Measurements from ENCODE around the gene TMPO.
A peak's percentile ranks its signal among the peaks of the same experiment; 100 is the strongest.

TMPO gene

GRCh38 chr12:98578821-98579220, 63.4 kb downstream of the TMPO start:
- Histone ChIP-seq H3K27me3 (replicated peaks) (no peaks in the 10 kb centered on the region), H3K36me3 (replicated peaks) (no peaks in the 10 kb centered on the region), H3K27ac (no peak overlapping the region), H3K4me3 (ENCODE audit: low read depth, low read length) (no peak overlapping the region)
- peak; percentile 56 for DNase-seq
- TF ChIP-seq, protein P1, sequence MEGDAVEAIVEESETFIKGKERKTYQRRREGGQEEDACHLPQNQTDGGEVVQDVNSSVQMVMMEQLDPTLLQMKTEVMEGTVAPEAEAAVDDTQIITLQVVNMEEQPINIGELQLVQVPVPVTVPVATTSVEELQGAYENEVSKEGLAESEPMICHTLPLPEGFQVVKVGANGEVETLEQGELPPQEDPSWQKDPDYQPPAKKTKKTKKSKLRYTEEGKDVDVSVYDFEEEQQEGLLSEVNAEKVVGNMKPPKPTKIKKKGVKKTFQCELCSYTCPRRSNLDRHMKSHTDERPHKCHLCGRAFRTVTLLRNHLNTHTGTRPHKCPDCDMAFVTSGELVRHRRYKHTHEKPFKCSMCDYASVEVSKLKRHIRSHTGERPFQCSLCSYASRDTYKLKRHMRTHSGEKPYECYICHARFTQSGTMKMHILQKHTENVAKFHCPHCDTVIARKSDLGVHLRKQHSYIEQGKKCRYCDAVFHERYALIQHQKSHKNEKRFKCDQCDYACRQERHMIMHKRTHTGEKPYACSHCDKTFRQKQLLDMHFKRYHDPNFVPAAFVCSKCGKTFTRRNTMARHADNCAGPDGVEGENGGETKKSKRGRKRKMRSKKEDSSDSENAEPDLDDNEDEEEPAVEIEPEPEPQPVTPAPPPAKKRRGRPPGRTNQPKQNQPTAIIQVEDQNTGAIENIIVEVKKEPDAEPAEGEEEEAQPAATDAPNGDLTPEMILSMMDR (IDR thresholded peaks at IDR 0.05; ENCODE audit: low read depth, low read length, missing control alignments): no peak
- in situ Hi-C loops (cut with HindIII; ENCODE audit: low pct_ligation_motif_present, low sequenced_read_pairs): no loop called here

GRCh38 chr12:98579347-98579746, 64.0 kb downstream of the TMPO start:
- TF ChIP-seq, protein P1 (IDR thresholded peaks at IDR 0.05; ENCODE audit: low read depth, low read length, missing control alignments): no peak
- Histone ChIP-seq H3K27me3 (replicated peaks) (no peaks in the 10 kb centered on the region), H3K4me3 (ENCODE audit: low read depth, low read length) (no peak overlapping the region), H3K27ac (no peak overlapping the region), H3K36me3 (replicated peaks) (no peaks in the 10 kb centered on the region)
- in situ Hi-C loops (cut with HindIII; ENCODE audit: low pct_ligation_motif_present, low sequenced_read_pairs): no loop called here
- DNase-seq: no peak

DNA sequence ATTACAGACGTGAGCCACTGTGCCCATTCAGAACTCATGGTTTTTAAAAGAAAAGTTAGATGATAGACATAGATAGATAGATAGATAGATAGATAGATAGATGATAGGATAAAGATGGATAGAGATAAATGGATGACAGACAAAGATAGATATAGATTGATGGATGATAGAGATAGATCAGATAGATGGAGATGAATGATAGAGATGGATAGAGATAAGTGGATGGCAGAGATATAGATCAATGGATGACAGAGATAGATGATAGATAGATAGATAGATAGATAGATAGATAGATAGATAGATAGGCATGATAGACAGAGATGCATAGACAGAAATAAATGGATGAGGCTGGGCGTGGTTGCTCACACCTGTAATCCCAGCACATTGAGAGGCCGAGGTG, 64.4 kb downstream of the TMPO start:
- H3K36me3 ChIP-seq (replicated peaks): no peaks in the 10 kb centered on the region
- DNase-seq: no peak
- TF ChIP-seq, protein P1 (IDR thresholded peaks at IDR 0.05; ENCODE audit: low read depth, low read length, missing control alignments): no peak
- no peak overlapping the region for H3K27ac ChIP-seq
- in situ Hi-C loops (cut with HindIII; ENCODE audit: low pct_ligation_motif_present, low sequenced_read_pairs): no loop called here
- no peaks in the 10 kb centered on the region for H3K27me3 ChIP-seq (replicated peaks)
- no peak overlapping the region for H3K4me3 ChIP-seq (ENCODE audit: low read depth, low read length)

DNA sequence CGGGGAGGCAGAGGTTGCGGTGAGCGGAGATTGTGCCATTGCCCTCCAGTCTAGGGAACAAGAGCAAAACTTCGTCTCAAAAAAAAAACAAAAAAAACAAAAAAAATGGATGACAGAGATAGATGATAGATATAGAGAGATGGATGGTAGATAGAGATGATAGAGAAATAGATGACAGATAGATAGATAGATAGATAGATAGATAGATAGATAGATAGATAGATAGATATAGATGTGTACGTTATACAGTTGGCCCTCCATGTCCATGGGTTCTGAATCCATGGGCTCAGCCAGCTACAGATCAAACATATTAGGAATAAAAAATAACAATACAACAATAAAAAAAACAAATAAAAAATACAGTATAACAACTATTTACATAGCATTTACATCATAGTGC, 65.3 kb downstream of the TMPO start:
- TF ChIP-seq, protein P1 (IDR thresholded peaks at IDR 0.05; ENCODE audit: low read depth, low read length, missing control alignments): no peak
- Histone ChIP-seq H3K4me3 (ENCODE audit: low read depth, low read length) (no peak overlapping the region), H3K36me3 (replicated peaks) (no peaks in the 10 kb centered on the region), H3K27ac (no peak overlapping the region), H3K27me3 (replicated peaks) (no peaks in the 10 kb centered on the region)
- DNase-seq: no peak
- in situ Hi-C loops (cut with HindIII; ENCODE audit: low pct_ligation_motif_present, low sequenced_read_pairs): no loop called here

DNA sequence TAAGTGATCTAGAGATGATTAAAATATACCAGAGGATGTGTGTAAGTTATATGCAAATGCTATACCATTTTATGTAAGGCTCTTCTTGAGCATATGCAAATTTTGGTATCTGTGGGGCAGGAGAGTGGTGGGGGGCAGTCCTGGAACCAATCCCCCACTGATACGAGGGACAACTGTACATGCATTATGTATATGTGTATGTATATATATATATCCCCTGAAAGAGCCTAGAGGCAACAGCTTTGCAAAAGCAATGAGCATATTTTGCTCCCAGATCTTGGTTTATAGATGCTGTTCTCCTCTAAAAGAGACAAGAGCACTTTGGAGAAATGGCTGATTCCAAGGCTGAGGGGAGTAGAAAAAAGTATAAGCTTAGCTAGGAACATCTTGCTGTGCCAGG, 65.7 kb downstream of the TMPO start:
- in situ Hi-C loops (cut with HindIII; ENCODE audit: low pct_ligation_motif_present, low sequenced_read_pairs): no loop called here
- DNase-seq: no peak
- Histone ChIP-seq H3K4me3 (ENCODE audit: low read depth, low read length) (no peak overlapping the region), H3K27me3 (replicated peaks) (no peaks in the 10 kb centered on the region), H3K36me3 (replicated peaks) (no peaks in the 10 kb centered on the region), H3K27ac (no peak overlapping the region)
- TF ChIP-seq, protein P1 (IDR thresholded peaks at IDR 0.05; ENCODE audit: low read depth, low read length, missing control alignments): no peak

DNA sequence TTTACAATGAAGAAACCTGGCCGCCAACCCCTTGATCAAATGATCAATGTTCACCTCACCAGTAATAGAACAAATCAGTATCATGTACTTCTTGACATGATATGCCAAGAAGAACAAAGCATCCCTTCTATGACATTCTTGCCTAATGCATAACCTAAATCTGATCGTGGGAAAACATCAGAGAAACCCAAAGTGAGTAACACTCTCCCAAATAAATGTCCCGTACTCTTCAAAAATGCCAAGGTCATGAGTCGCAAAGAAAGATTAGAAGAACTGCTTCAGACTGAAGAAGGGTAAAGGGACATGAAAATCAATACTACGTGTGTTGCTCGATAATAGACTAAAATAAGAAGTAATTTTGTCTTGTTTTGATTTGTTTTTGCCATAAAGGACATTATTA, 66.7 kb downstream of the TMPO start:
- no peaks in the 10 kb centered on the region for H3K36me3 ChIP-seq (replicated peaks)
- H3K27ac ChIP-seq: no peak overlapping the region
- H3K4me3 ChIP-seq (ENCODE audit: low read depth, low read length): no peak overlapping the region
- peak; percentile 37 for DNase-seq
- TF ChIP-seq, protein P1 (IDR thresholded peaks at IDR 0.05; ENCODE audit: low read depth, low read length, missing control alignments): no peak
- in situ Hi-C loops (cut with HindIII; ENCODE audit: low pct_ligation_motif_present, low sequenced_read_pairs): no loop called here
- no peaks in the 10 kb centered on the region for H3K27me3 ChIP-seq (replicated peaks)

Measured in brain microvascular endothelial cell (primary cell).